A549 (cell line): ENCODE measurements around the gene PPP2R2C. TPM values are rescaled to one million over a fixed set of nuclear protein-coding genes. Genes with fewer than 3 reads are reported as not detected.

Experiments used
- ATAC-seq, 2 experiments: fragments of 200-7000 bp in 1 of 2; fragments of >200 bp in 1 of 2; cut with Nextera tagmentation in 1 of 2; cut with Tn5 transposase in 1 of 2; 3 replicates each; pipeline versions ENCODE4 v1.8.0 to v1.9.1; 2018 to 2020; ENCODE audit warnings: mild to moderate bottlenecking in 1 of 2, moderate library complexity in 1 of 2
- CTCF ChIA-PET: fragments of 300-600 bp; sonication (Branson Sonifier 250); formaldehyde crosslinking; extraction: SDS; loops from one replicate; lab custom pipeline; 2021; ENCODE audit warnings: antibody characterized with exemption, inconsistent platforms; lab: Yijun Ruan, JAX
- POLR2A ChIA-PET: fragments of 350-600 bp; formaldehyde crosslinking; extraction: SDS; loops from one replicate; lab custom pipeline; 2021; ENCODE audit warnings: antibody characterized with exemption, inconsistent platforms; lab: Yijun Ruan, JAX
- DNase-seq, 2 experiments: peaks; one replicate each; pipeline versions ENCODE4 v3.0.0 to v3.0.0-alpha.2; 2011 to 2016; ENCODE audit warnings: low read depth in 1 of 2, low spot score in 1 of 2
- FAIRE-seq: peaks from 2 replicates; lab custom pipeline; 2011; peaks lifted over from hg19 to GRCh38; lab: Jason Lieb, UNC
- H3K27ac ChIP-seq, 2 experiments: fragments of >200 bp; sonication (Bioruptor Twin); formaldehyde crosslinking; 3 replicates each; pipeline ENCODE4 v1.5.1; 2016 to 2017
- H3K4me1 ChIP-seq: fragments of >200 bp; sonication (Bioruptor Twin); formaldehyde crosslinking; 3 replicates; pipeline ENCODE4 v1.6.1; 2016
- H3K4me2 ChIP-seq: fragments of >200 bp; sonication (Bioruptor Twin); formaldehyde crosslinking; 3 replicates; pipeline ENCODE4 v1.6.1; 2016
- H3K4me3 ChIP-seq: fragments of >200 bp; sonication (Bioruptor Twin); formaldehyde crosslinking; 3 replicates; pipeline ENCODE4 v1.5.1; 2016
- H3K9me3 ChIP-seq: fragments of >200 bp; sonication (Bioruptor Twin); formaldehyde crosslinking; 3 replicates; pipeline ENCODE4 v1.6.1; 2016
- BHLHE40 ChIP-seq: IDR thresholded peaks from 2 replicates; pipeline ENCODE4 v1.6.1; 2012; ENCODE audit warnings: low read depth, low read length, inconsistent platforms
- CBX2 ChIP-seq: fragments of 200-600 bp; sonication (generic); IDR thresholded peaks from 2 replicates; pipeline ENCODE4 v1.6.1; 2016; ENCODE audit warnings: low read depth, mild to moderate bottlenecking, borderline replicate concordance
- EHF ChIP-seq: fragments of 250-450 bp; sonication (Bioruptor Pico); IDR thresholded peaks from 2 replicates; pipeline ENCODE4 v1.5.0; 2020; ENCODE audit warnings: mild to moderate bottlenecking
- EP300 ChIP-seq, 2 experiments: fragments of >200 bp; sonication (Bioruptor Twin); formaldehyde crosslinking; IDR thresholded peaks; 2 replicates in 1 of 2; 3 replicates in 1 of 2; pipeline ENCODE4 v1.6.1; 2016 to 2017
- ESRRA ChIP-seq: fragments of 150-350 bp; IDR thresholded peaks from 2 replicates; pipeline ENCODE4 v1.6.1; 2014; ENCODE audit warnings: mild to moderate bottlenecking, low read length, borderline replicate concordance
- HMGXB4 ChIP-seq: fragments of 250-450 bp; sonication (Bioruptor Pico); IDR thresholded peaks from 2 replicates; pipeline ENCODE4 v1.5.0; 2021; ENCODE audit warnings: mild to moderate bottlenecking, moderate library complexity, borderline replicate concordance
- HOXB13 ChIP-seq: fragments of 250-450 bp; sonication (Bioruptor Pico); IDR thresholded peaks from 2 replicates; pipeline ENCODE4 v1.5.0; 2020; ENCODE audit warnings: low read depth, mild to moderate bottlenecking, moderate library complexity
- HOXB5 ChIP-seq: fragments of 250-450 bp; sonication (Bioruptor Pico); IDR thresholded peaks from 2 replicates; pipeline ENCODE4 v1.5.0; 2020; ENCODE audit warnings: mild to moderate bottlenecking, moderate library complexity
- MAX ChIP-seq: IDR thresholded peaks from 2 replicates; pipeline ENCODE4 v1.6.1; 2012
- MAZ ChIP-seq: fragments of 150-350 bp; IDR thresholded peaks from 2 replicates; pipeline ENCODE4 v1.6.1; 2014; ENCODE audit warnings: antibody characterized with exemption, low read depth, low read length, borderline replicate concordance
- MYC ChIP-seq: IDR thresholded peaks from 2 replicates; pipeline ENCODE4 v1.6.1; 2012; ENCODE audit warnings: mild to moderate bottlenecking, inconsistent platforms, low read length, improper control_type of control experiment, borderline replicate concordance
- NFE2L2 ChIP-seq: fragments of 150-350 bp; conservative IDR thresholded peaks from 2 replicates; pipeline ENCODE4 v1.6.1; 2014; ENCODE audit warnings: low read length
- NPAS2 ChIP-seq: fragments of 250-450 bp; sonication (Bioruptor Pico); IDR thresholded peaks from 2 replicates; pipeline ENCODE4 v1.8.0; 2022; ENCODE audit warnings: mild to moderate bottlenecking, moderate library complexity, borderline replicate concordance
- POLR2AphosphoS2 ChIP-seq: conservative IDR thresholded peaks from 2 replicates; pipeline ENCODE4 v1.6.1; 2012; ENCODE audit warnings: low read length, improper control_type of control experiment, inconsistent platforms
- RARB ChIP-seq: fragments of 250-450 bp; sonication (Bioruptor Pico); IDR thresholded peaks from 2 replicates; pipeline ENCODE4 v1.8.0; 2021; ENCODE audit warnings: mild to moderate bottlenecking, moderate library complexity
- RCOR1 ChIP-seq: fragments of 150-350 bp; IDR thresholded peaks from 2 replicates; pipeline ENCODE4 v1.6.1; 2014; ENCODE audit warnings: antibody characterized with exemption, low read length, low read depth
- RFX5 ChIP-seq: fragments of 450-650 bp; IDR thresholded peaks from 2 replicates; pipeline ENCODE4 v1.7.1; 2014; ENCODE audit warnings: antibody characterized with exemption, mild to moderate bottlenecking, moderate library complexity
- SMC3 ChIP-seq: fragments of >200 bp; sonication (Bioruptor Twin); formaldehyde crosslinking; IDR thresholded peaks from 3 replicates; pipeline ENCODE4 v1.6.1; 2018; ENCODE audit warnings: inconsistent platforms
- SREBF2 ChIP-seq: fragments of 450-650 bp; IDR thresholded peaks from 2 replicates; pipeline ENCODE4 v1.6.1; 2014; ENCODE audit warnings: mild to moderate bottlenecking, moderate library complexity
- TFCP2L1 ChIP-seq: fragments of 250-450 bp; sonication (Bioruptor Pico); IDR thresholded peaks from 2 replicates; pipeline ENCODE4 v1.5.0; 2021; ENCODE audit warnings: mild to moderate bottlenecking
- TP53 ChIP-seq: fragments of 250-450 bp; sonication (Bioruptor Pico); IDR thresholded peaks from 2 replicates; pipeline ENCODE4 v1.5.0; 2021; ENCODE audit warnings: mild to moderate bottlenecking, moderate library complexity
- ZFP36 ChIP-seq: fragments of 450-650 bp; IDR thresholded peaks from 2 replicates; pipeline ENCODE4 v1.6.1; 2014; ENCODE audit warnings: borderline replicate concordance; ENCODE audit not compliant: partially characterized antibody
- ZNF302 ChIP-seq: fragments of 250-450 bp; sonication (Bioruptor Pico); IDR thresholded peaks from 2 replicates; pipeline ENCODE4 v1.9.0; 2021; ENCODE audit warnings: inconsistent platforms, mild to moderate bottlenecking, moderate library complexity
- ZSCAN20 ChIP-seq: fragments of 250-450 bp; sonication (Bioruptor Pico); IDR thresholded peaks from 2 replicates; pipeline ENCODE4 v1.8.0; 2022; ENCODE audit warnings: mild to moderate bottlenecking, moderate library complexity
- WGBS: methylation state at CpG from one replicate; pipeline ENCODE4 v1.1.6; 2017; ENCODE audit errors: missing lambda C conversion rate; 5-methylcytosine and 5-hydroxymethylcytosine counted together
- polyA plus RNA-seq, 4 experiments: library from polyadenylated mRNA; depleted of rRNA in 3 of 4; stranded (reverse); fragments of >200 nt; fragmentation: RNase III in 1 of 4; extraction: RNeasy Plus Mini Kit Qiagen cat#74134 plus additional on column Dnase treatment in 1 of 4; gene quantifications; 2 replicates in 3 of 4; 3 replicates in 1 of 4; pipeline ENCODE4 v1.2.3, GENCODE V29; 2011 to 2017
- TF ChIP-seq, protein P1 (sequence below): IDR thresholded peaks from 2 replicates; pipeline ENCODE4 v1.6.1; 2012

PPP2R2C gene
- polyA plus RNA-seq, 2 of the 4 experiments (the other 2 are of a cell fraction): 23.9 to 29.4 TPM

- no peaks in the 10 kb centered on the region for H3K4me1 ChIP-seq
- FAIRE-seq: no peak
- H3K9me3 ChIP-seq: no peaks in the 10 kb centered on the region
- ChIA-PET CTCF (no interaction called here), POLR2A (no interaction called here)
- 86% methylated on average over 5 of the region's 5 CpGs for WGBS
- no peak for ATAC-seq
- H3K4me3 ChIP-seq: no peak overlapping the region
- TF ChIP-seq ESRRA (no peak), MYC (no peak), NPAS2 (CRISPR knock-in tag) (no peak), ZFP36 (no peak), ZSCAN20 (no peak), MAZ (no peak), NFE2L2 (no peak), EP300 (IDR thresholded peaks at IDR 0.05) (no peak), SMC3 (no peak), HOXB5 (CRISPR knock-in tag) (no peak), RCOR1 (no peak), MAX (no peak), RFX5 (no peak), POLR2AphosphoS2 (no peak)
- H3K4me2 ChIP-seq: no peak overlapping the region
- no peak overlapping the region for H3K27ac ChIP-seq
- DNase-seq: no peak
These were observed 23.3 kb upstream of the PPP2R2C start for GRCh38 chr4:6495736-6496135.

- ChIA-PET CTCF (no interaction called here), POLR2A (no interaction called here)
- no peaks in the 10 kb centered on the region for H3K9me3 ChIP-seq
- no peak overlapping the region for H3K27ac ChIP-seq
- TF ChIP-seq CBX2 (no peak), BHLHE40 (no peak), HOXB13 (CRISPR knock-in tag) (no peak), ZSCAN20 (no peak), MAX (no peak), TFCP2L1 (CRISPR knock-in tag) (no peak), MYC (no peak), HMGXB4 (no peak), TP53 (CRISPR knock-in tag) (no peak), RFX5 (no peak), SREBF2 (no peak), RCOR1 (no peak), ESRRA (no peak), ZNF302 (CRISPR knock-in tag) (no peak), EP300 (IDR thresholded peaks at IDR 0.05) (no peak), EHF (CRISPR knock-in tag) (no peak), RARB (CRISPR knock-in tag) (no peak)
- TF ChIP-seq, protein P1, sequence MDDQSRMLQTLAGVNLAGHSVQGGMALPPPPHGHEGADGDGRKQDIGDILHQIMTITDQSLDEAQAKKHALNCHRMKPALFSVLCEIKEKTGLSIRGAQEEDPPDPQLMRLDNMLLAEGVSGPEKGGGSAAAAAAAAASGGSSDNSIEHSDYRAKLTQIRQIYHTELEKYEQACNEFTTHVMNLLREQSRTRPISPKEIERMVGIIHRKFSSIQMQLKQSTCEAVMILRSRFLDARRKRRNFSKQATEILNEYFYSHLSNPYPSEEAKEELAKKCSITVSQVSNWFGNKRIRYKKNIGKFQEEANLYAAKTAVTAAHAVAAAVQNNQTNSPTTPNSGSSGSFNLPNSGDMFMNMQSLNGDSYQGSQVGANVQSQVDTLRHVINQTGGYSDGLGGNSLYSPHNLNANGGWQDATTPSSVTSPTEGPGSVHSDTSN: no peak
- no peak for DNase-seq
- 40% methylated on average over 1 of the region's 7 CpGs for WGBS
- H3K4me2 ChIP-seq: no peak overlapping the region
- H3K4me1 ChIP-seq: no peaks in the 10 kb centered on the region
- no peak for FAIRE-seq
- ATAC-seq: no peak
- H3K4me3 ChIP-seq: no peak overlapping the region
These were observed 22.8 kb upstream of the PPP2R2C start for GRCh38 chr4:6495296-6495590.
